Stomach (tissue), 4 donors: ENCODE results near the gene SMAD7.

ENCODE experiments used
- POLR2A ChIP-seq, 4 donors: fragments of 450-650 bp; IDR thresholded peaks; one replicate each; pipeline ENCODE4 v1.6.1; 2016; ENCODE audit warnings: antibody characterized with exemption in 4 of 4, control low read depth in 2 of 4, mild to moderate bottlenecking in 1 of 4, moderate library complexity in 1 of 4
- POLR2AphosphoS5 ChIP-seq, 3 donors: sonication (generic); formaldehyde crosslinking; IDR thresholded peaks; one replicate each; pipeline ENCODE4 v1.6.1; 2016; ENCODE audit warnings: antibody characterized with exemption in 3 of 3
- TF ChIP-seq, protein P1 (sequence below), 7 experiments: fragments of 450-650 bp in 4 of 7; fragments of 200-600 bp in 3 of 7; sonication (generic) in 3 of 7; IDR thresholded peaks; one replicate each; pipeline ENCODE4 v1.5.1; 2016 to 2019; ENCODE audit warnings: antibody characterized with exemption in 7 of 7, control low read depth in 2 of 7, mild to moderate bottlenecking in 1 of 7

DNA sequence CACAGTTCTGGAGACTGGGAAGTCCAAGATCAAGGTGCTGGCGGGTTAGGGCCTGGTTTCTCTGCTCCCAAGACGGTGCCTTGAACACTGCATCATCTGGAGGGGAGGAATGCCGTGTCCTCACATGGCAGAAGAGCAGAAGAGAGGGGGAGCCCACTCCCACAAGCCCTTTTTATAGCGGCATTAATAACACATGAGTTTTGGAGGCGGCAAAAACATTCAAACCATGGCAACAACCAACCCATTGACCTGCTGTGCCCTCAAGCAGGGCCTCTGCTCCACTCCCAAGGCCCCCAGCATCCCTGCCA lies 62.0 kb downstream of the SMAD7 start:
- no peak for TF ChIP-seq POLR2A (IDR thresholded peaks at IDR 0.05)
- TF ChIP-seq, protein P1, sequence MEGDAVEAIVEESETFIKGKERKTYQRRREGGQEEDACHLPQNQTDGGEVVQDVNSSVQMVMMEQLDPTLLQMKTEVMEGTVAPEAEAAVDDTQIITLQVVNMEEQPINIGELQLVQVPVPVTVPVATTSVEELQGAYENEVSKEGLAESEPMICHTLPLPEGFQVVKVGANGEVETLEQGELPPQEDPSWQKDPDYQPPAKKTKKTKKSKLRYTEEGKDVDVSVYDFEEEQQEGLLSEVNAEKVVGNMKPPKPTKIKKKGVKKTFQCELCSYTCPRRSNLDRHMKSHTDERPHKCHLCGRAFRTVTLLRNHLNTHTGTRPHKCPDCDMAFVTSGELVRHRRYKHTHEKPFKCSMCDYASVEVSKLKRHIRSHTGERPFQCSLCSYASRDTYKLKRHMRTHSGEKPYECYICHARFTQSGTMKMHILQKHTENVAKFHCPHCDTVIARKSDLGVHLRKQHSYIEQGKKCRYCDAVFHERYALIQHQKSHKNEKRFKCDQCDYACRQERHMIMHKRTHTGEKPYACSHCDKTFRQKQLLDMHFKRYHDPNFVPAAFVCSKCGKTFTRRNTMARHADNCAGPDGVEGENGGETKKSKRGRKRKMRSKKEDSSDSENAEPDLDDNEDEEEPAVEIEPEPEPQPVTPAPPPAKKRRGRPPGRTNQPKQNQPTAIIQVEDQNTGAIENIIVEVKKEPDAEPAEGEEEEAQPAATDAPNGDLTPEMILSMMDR (IDR thresholded peaks at IDR 0.05): no peak
- no peak for TF ChIP-seq POLR2AphosphoS5 (IDR thresholded peaks at IDR 0.05)
